A549 (cell line): ENCODE measurements around the gene NLRC5. TPM values are rescaled to one million over a fixed set of nuclear protein-coding genes. Genes with fewer than 3 reads are reported as not detected.

Experiments
- ATAC-seq, 2 experiments: fragments of 200-7000 bp in 1 of 2; fragments of >200 bp in 1 of 2; cut with Nextera tagmentation in 1 of 2; cut with Tn5 transposase in 1 of 2; 3 replicates each; pipeline versions ENCODE4 v1.8.0 to v1.9.1; 2018 to 2020; ENCODE audit warnings: mild to moderate bottlenecking in 1 of 2, moderate library complexity in 1 of 2
- CTCF ChIA-PET: fragments of 300-600 bp; sonication (Branson Sonifier 250); formaldehyde crosslinking; extraction: SDS; loops from one replicate; lab custom pipeline; 2021; ENCODE audit warnings: antibody characterized with exemption, inconsistent platforms; lab: Yijun Ruan, JAX
- POLR2A ChIA-PET: fragments of 350-600 bp; formaldehyde crosslinking; extraction: SDS; loops from one replicate; lab custom pipeline; 2021; ENCODE audit warnings: antibody characterized with exemption, inconsistent platforms; lab: Yijun Ruan, JAX
- DNase-seq, 2 experiments: peaks; one replicate each; pipeline versions ENCODE4 v3.0.0 to v3.0.0-alpha.2; 2011 to 2016; ENCODE audit warnings: low read depth in 1 of 2, low spot score in 1 of 2
- FAIRE-seq: peaks from 2 replicates; lab custom pipeline; 2011; peaks lifted over from hg19 to GRCh38; lab: Jason Lieb, UNC
- H3K27ac ChIP-seq, 2 experiments: fragments of >200 bp; sonication (Bioruptor Twin); formaldehyde crosslinking; 3 replicates each; pipeline ENCODE4 v1.5.1; 2016 to 2017
- H3K4me1 ChIP-seq: fragments of >200 bp; sonication (Bioruptor Twin); formaldehyde crosslinking; 3 replicates; pipeline ENCODE4 v1.6.1; 2016
- H3K4me2 ChIP-seq: fragments of >200 bp; sonication (Bioruptor Twin); formaldehyde crosslinking; 3 replicates; pipeline ENCODE4 v1.6.1; 2016
- H3K4me3 ChIP-seq: fragments of >200 bp; sonication (Bioruptor Twin); formaldehyde crosslinking; 3 replicates; pipeline ENCODE4 v1.5.1; 2016
- H3K9me3 ChIP-seq: fragments of >200 bp; sonication (Bioruptor Twin); formaldehyde crosslinking; 3 replicates; pipeline ENCODE4 v1.6.1; 2016
- ATOH8 ChIP-seq: fragments of 250-450 bp; sonication (Bioruptor Pico); IDR thresholded peaks from 2 replicates; pipeline ENCODE4 v1.5.0; 2020; ENCODE audit warnings: low read depth, mild to moderate bottlenecking, moderate library complexity
- CBX8 ChIP-seq: fragments of 200-600 bp; sonication (generic); IDR thresholded peaks from 2 replicates; pipeline ENCODE4 v1.6.1; 2016
- EHMT2 ChIP-seq: fragments of 200-600 bp; sonication (generic); IDR thresholded peaks from 2 replicates; pipeline ENCODE4 v1.6.1; 2016; ENCODE audit warnings: antibody characterized with exemption, low read depth, mild to moderate bottlenecking, moderate library complexity
- EP300 ChIP-seq, 2 experiments: fragments of >200 bp; sonication (Bioruptor Twin); formaldehyde crosslinking; IDR thresholded peaks; 2 replicates in 1 of 2; 3 replicates in 1 of 2; pipeline ENCODE4 v1.6.1; 2016 to 2017
- FOSB ChIP-seq: fragments of 250-450 bp; sonication (Bioruptor Pico); IDR thresholded peaks from 2 replicates; pipeline ENCODE4 v1.5.0; 2020; ENCODE audit warnings: mild to moderate bottlenecking, moderate library complexity
- HDAC2 ChIP-seq: fragments of 200-600 bp; sonication (generic); IDR thresholded peaks from 2 replicates; pipeline ENCODE4 v1.6.1; 2016
- HOXB5 ChIP-seq: fragments of 250-450 bp; sonication (Bioruptor Pico); IDR thresholded peaks from 2 replicates; pipeline ENCODE4 v1.5.0; 2020; ENCODE audit warnings: mild to moderate bottlenecking, moderate library complexity
- KDM1A ChIP-seq: fragments of 200-600 bp; sonication (generic); IDR thresholded peaks from 2 replicates; pipeline ENCODE4 v1.6.1; 2016; ENCODE audit warnings: low read depth, mild to moderate bottlenecking
- MAFK ChIP-seq: fragments of 450-650 bp; IDR thresholded peaks from 2 replicates; pipeline ENCODE4 v1.6.1; 2014; ENCODE audit not compliant: partially characterized antibody
- PHF8 ChIP-seq: fragments of 200-600 bp; sonication (generic); IDR thresholded peaks from 2 replicates; pipeline ENCODE4 v1.6.1; 2016; ENCODE audit warnings: low read depth, mild to moderate bottlenecking, antibody characterized with exemption, moderate library complexity, borderline replicate concordance
- RCOR1 ChIP-seq: fragments of 150-350 bp; IDR thresholded peaks from 2 replicates; pipeline ENCODE4 v1.6.1; 2014; ENCODE audit warnings: antibody characterized with exemption, low read length, low read depth
- RNF2 ChIP-seq: fragments of 200-600 bp; sonication (generic); IDR thresholded peaks from 2 replicates; pipeline ENCODE4 v1.6.1; 2016; ENCODE audit warnings: low read depth, mild to moderate bottlenecking, antibody characterized with exemption, moderate library complexity, borderline replicate concordance
- ZC3H11A ChIP-seq: fragments of 450-650 bp; IDR thresholded peaks from 2 replicates; pipeline ENCODE4 v1.6.1; 2014; ENCODE audit warnings: antibody characterized with exemption, mild to moderate bottlenecking
- WGBS: methylation state at CpG from one replicate; pipeline ENCODE4 v1.1.6; 2017; ENCODE audit errors: missing lambda C conversion rate; 5-methylcytosine and 5-hydroxymethylcytosine counted together
- polyA plus RNA-seq, 4 experiments: library from polyadenylated mRNA; depleted of rRNA in 3 of 4; stranded (reverse); fragments of >200 nt; fragmentation: RNase III in 1 of 4; extraction: RNeasy Plus Mini Kit Qiagen cat#74134 plus additional on column Dnase treatment in 1 of 4; gene quantifications; 2 replicates in 3 of 4; 3 replicates in 1 of 4; pipeline ENCODE4 v1.2.3, GENCODE V29; 2011 to 2017
- TF ChIP-seq, protein P1 (sequence below): fragments of 200-600 bp; sonication (generic); IDR thresholded peaks from 2 replicates; pipeline ENCODE4 v1.6.1; 2016; ENCODE audit warnings: antibody characterized with exemption, mild to moderate bottlenecking, moderate library complexity
- TF ChIP-seq, protein P2 (sequence below): fragments of 250-450 bp; sonication (Bioruptor Pico); IDR thresholded peaks from 2 replicates; pipeline ENCODE4 v1.5.0; 2021; ENCODE audit warnings: mild to moderate bottlenecking, moderate library complexity, borderline replicate concordance
- TF ChIP-seq, protein P3 (sequence below): IDR thresholded peaks from 2 replicates; pipeline ENCODE4 v1.6.1; 2012; ENCODE audit warnings: low read depth, borderline replicate concordance

The NLRC5 gene
- polyA plus RNA-seq, 2 of the 4 experiments (the other 2 are of a cell fraction), result 2.5 to 3.6 TPM

- DNase-seq (no peak), ATAC-seq (no peak), FAIRE-seq (no peak)
- Histone ChIP-seq H3K9me3 (no peaks in the 10 kb centered on the region), H3K4me2 (no peak overlapping the region), H3K4me3 (no peak overlapping the region), H3K4me1 (no peaks in the 10 kb centered on the region), H3K27ac (no peak overlapping the region)
- ChIA-PET CTCF (interaction anchor here (0.7 to 1.5 kb wide), 2 partner anchors 54 to 160 kb away, joined by 3 to 4 read pairs; no protein-coding TSS in a partner anchor), POLR2A (no interaction called here)
- 25% methylated on average over 2 of the region's 2 CpGs for WGBS
- TF ChIP-seq, protein P1, sequence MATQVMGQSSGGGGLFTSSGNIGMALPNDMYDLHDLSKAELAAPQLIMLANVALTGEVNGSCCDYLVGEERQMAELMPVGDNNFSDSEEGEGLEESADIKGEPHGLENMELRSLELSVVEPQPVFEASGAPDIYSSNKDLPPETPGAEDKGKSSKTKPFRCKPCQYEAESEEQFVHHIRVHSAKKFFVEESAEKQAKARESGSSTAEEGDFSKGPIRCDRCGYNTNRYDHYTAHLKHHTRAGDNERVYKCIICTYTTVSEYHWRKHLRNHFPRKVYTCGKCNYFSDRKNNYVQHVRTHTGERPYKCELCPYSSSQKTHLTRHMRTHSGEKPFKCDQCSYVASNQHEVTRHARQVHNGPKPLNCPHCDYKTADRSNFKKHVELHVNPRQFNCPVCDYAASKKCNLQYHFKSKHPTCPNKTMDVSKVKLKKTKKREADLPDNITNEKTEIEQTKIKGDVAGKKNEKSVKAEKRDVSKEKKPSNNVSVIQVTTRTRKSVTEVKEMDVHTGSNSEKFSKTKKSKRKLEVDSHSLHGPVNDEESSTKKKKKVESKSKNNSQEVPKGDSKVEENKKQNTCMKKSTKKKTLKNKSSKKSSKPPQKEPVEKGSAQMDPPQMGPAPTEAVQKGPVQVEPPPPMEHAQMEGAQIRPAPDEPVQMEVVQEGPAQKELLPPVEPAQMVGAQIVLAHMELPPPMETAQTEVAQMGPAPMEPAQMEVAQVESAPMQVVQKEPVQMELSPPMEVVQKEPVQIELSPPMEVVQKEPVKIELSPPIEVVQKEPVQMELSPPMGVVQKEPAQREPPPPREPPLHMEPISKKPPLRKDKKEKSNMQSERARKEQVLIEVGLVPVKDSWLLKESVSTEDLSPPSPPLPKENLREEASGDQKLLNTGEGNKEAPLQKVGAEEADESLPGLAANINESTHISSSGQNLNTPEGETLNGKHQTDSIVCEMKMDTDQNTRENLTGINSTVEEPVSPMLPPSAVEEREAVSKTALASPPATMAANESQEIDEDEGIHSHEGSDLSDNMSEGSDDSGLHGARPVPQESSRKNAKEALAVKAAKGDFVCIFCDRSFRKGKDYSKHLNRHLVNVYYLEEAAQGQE, result no peak
- TF ChIP-seq ATOH8 (CRISPR knock-in tag) (no peak), HOXB5 (CRISPR knock-in tag) (no peak), ZC3H11A (no peak), RCOR1 (no peak), FOSB (no peak), RNF2 (no peak), HDAC2 (no peak), EHMT2 (no peak), KDM1A (no peak), PHF8 (no peak), EP300 (IDR thresholded peaks at IDR 0.05) (no peak), CBX8 (no peak)
- TF ChIP-seq, protein P2, sequence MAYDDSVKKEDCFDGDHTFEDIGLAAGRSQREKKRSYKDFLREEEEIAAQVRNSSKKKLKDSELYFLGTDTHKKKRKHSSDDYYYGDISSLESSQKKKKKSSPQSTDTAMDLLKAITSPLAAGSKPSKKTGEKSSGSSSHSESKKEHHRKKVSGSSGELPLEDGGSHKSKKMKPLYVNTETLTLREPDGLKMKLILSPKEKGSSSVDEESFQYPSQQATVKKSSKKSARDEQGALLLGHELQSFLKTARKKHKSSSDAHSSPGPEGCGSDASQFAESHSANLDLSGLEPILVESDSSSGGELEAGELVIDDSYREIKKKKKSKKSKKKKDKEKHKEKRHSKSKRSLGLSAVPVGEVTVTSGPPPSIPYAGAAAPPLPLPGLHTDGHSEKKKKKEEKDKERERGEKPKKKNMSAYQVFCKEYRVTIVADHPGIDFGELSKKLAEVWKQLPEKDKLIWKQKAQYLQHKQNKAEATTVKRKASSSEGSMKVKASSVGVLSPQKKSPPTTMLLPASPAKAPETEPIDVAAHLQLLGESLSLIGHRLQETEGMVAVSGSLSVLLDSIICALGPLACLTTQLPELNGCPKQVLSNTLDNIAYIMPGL (CRISPR knock-in tag), result no peak
- TF ChIP-seq, protein P3, sequence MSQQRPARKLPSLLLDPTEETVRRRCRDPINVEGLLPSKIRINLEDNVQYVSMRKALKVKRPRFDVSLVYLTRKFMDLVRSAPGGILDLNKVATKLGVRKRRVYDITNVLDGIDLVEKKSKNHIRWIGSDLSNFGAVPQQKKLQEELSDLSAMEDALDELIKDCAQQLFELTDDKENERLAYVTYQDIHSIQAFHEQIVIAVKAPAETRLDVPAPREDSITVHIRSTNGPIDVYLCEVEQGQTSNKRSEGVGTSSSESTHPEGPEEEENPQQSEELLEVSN, result no peak
These were observed 30.4 kb downstream of the NLRC5 start for GRCh38 chr16:57019746-57020145.

DNA sequence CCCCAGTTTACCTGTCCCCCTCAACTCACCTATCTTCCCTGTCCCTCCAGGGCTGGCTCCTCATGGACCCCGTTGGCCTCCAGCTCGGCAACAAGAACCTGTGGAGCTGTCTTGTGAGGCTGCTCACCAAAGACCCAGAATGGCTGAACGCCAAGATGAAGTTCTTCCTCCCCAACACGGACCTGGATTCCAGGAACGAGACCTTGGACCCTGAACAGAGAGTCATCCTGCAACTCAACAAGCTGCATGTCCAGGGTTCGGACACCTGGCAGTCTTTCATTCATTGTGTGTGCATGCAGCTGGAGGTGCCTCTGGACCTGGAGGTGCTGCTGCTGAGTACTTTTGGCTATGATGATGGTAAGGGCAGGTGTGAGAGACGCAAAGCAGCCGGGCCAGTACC, 31.3 kb downstream of the NLRC5 start:
- ChIA-PET CTCF (interaction anchor here (0.5 to 1.5 kb wide), 4 partner anchors 55 to 609 kb away, joined by 3 to 4 read pairs (median 3); no protein-coding TSS in a partner anchor), POLR2A (no interaction called here)
- no peak overlapping the region for H3K27ac ChIP-seq
- TF ChIP-seq EP300 (IDR thresholded peaks at IDR 0.05), result no peak
- no peak for TF ChIP-seq MAFK
- TF ChIP-seq EHMT2, result no peak
- no peak for TF ChIP-seq FOSB
- ATAC-seq, result no peak
- H3K4me1 ChIP-seq, result no peaks in the 10 kb centered on the region
- DNase-seq, result no peak
- H3K4me2 ChIP-seq, result no peak overlapping the region
- H3K4me3 ChIP-seq, result no peak overlapping the region
- no peaks in the 10 kb centered on the region for H3K9me3 ChIP-seq
- WGBS, result 71% methylated on average over 6 of the region's 8 CpGs
- FAIRE-seq, result no peak
